Cardiac muscle cell (in vitro differentiated cells and primary cell): ENCODE results near the gene MOSMO. TPM values are rescaled to one million over a fixed set of nuclear protein-coding genes. Genes with fewer than 3 reads are reported as not detected.

Source experiments
- DNase-seq, 2 donors: peaks; one replicate each; pipeline versions ENCODE4 v3.0.0 to v3.0.0-alpha.2; 2010 to 2017; ENCODE audit warnings: low read depth in 1 of 2, low spot score in 1 of 2
- H3K27ac ChIP-seq: fragments of 200-600 bp; sonication (generic); 2 replicates; pipeline ENCODE4 v1.5.1; 2016
- H3K27me3 ChIP-seq: fragments of 200-600 bp; sonication (generic); 2 replicates; pipeline ENCODE4 v1.6.0; 2016; ENCODE audit warnings: control low read depth
- H3K36me3 ChIP-seq: fragments of 200-600 bp; sonication (generic); 2 replicates; pipeline ENCODE4 v1.5.1; 2016; ENCODE audit warnings: control low read depth
- H3K4me1 ChIP-seq: fragments of 200-600 bp; sonication (generic); 2 replicates; pipeline ENCODE4 v1.8.1; 2017; ENCODE audit warnings: low read depth, mild to moderate bottlenecking, mixed run types
- H3K4me3 ChIP-seq: fragments of 200-600 bp; sonication (generic); 2 replicates; pipeline ENCODE4 v1.5.1; 2016; ENCODE audit warnings: mild to moderate bottlenecking
- H3K9me3 ChIP-seq: fragments of 200-600 bp; sonication (generic); 2 replicates; pipeline ENCODE4 v1.5.1; 2017; ENCODE audit warnings: low read depth, mild to moderate bottlenecking, control low read depth
- polyA plus RNA-seq: library from polyadenylated mRNA; unstranded; fragments of >200 nt; fragmentation: Nextera tagmentation; extraction: Ambion mirVana; gene quantifications from 2 replicates; pipeline ENCODE4 v1.2.1, GENCODE V29; 2016
- total RNA-seq: library from RNA; depleted of rRNA; stranded (reverse); fragments of >200 nt; gene quantifications from 2 replicates; pipeline ENCODE4 v1.2.3, GENCODE V29; 2016
- TF ChIP-seq, protein P1 (sequence below): IDR thresholded peaks from 2 replicates; pipeline ENCODE4 v1.5.1; 2012; ENCODE audit warnings: low read depth, mild to moderate bottlenecking, low read length

Gene MOSMO
- total and polyA plus RNA-seq, 2 experiments from 2014 or later, result 7.0 to 14.7 TPM

DNA sequence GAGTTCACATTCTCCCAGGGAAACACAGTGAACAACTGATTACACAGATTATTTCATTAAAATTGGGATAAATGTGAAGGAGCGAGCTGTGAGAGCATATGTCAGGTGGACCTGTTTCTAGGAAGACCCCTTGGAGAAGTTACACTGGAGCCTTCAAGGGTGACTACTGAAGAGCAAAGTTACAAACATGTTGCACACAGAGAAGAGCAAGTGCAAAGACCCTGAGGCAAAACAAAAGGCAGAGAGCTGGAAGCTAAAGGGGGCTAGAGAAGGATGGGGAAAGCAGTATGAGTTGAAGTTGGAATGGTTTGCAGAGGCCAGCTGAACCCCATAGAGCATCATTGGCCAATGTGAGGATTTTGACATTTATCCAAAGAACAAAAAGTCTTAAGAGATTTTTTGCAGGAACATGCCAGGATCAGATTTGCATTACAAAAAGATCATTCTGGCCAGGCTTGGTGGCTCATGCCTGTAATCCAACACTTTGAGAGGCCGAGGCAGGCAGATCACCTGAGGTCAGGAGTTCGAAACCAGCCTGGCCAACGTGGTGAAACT lies 21.1 kb upstream of the MOSMO start:
- no peak for DNase-seq
- no peaks in the 10 kb centered on the region for H3K9me3 ChIP-seq
- H3K36me3 ChIP-seq, result peaks cover 26% of the 10 kb centered on the region
- H3K4me1 ChIP-seq, result peaks cover 10% of the 10 kb centered on the region
- H3K4me3 ChIP-seq, result no peak overlapping the region
- no peaks in the 10 kb centered on the region for H3K27me3 ChIP-seq
- TF ChIP-seq, protein P1, sequence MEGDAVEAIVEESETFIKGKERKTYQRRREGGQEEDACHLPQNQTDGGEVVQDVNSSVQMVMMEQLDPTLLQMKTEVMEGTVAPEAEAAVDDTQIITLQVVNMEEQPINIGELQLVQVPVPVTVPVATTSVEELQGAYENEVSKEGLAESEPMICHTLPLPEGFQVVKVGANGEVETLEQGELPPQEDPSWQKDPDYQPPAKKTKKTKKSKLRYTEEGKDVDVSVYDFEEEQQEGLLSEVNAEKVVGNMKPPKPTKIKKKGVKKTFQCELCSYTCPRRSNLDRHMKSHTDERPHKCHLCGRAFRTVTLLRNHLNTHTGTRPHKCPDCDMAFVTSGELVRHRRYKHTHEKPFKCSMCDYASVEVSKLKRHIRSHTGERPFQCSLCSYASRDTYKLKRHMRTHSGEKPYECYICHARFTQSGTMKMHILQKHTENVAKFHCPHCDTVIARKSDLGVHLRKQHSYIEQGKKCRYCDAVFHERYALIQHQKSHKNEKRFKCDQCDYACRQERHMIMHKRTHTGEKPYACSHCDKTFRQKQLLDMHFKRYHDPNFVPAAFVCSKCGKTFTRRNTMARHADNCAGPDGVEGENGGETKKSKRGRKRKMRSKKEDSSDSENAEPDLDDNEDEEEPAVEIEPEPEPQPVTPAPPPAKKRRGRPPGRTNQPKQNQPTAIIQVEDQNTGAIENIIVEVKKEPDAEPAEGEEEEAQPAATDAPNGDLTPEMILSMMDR, result no peak
- H3K27ac ChIP-seq, result peak overlapping the region; percentile 43

DNA sequence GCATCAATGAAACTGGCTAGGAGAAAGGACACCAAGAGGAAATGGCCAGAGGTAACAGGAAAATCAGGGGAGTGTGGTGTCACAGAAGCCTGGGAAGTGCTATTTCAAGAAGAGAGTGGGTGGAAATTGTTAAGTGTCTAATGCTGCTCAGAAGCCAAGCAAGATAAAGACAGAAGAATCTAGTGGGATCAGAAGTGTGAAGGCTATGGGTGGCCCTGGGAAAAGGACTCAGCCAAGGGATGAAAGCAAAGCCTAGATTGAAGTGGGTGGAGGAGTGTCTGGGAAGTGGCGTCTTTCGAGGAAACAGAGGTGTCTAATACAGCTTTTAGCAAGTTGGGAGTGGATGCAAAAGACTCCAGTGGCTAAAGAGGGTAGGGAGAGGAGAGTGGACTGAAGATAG lies 20.4 kb upstream of the MOSMO start:
- TF ChIP-seq, protein P1, result no peak

DNA sequence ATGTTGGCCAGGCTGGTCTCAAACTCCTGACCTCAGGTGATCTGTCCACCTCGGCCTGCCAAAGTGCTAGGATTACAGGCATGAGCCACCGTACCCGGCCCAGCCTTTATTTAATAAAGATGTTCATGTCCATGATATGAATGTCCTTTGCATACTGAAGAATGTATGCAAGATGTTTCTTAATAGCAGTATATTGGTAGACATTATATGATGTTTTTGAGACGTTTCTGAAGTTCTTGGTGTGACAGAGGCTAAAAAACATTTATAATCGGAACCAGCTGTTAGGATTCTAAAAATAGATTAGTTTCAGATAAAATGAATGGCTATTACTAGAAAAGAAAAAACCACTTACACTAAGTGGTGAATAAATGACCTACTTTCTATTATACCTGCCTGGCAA lies 18.8 kb upstream of the MOSMO start:
- TF ChIP-seq, protein P1, result no peak

More for the DNA sequence above, 20.4 kb upstream of the MOSMO start:
- no peak for DNase-seq
- peak overlapping the region; percentile 43 for H3K27ac ChIP-seq
- H3K36me3 ChIP-seq, result peaks cover 19% of the 10 kb centered on the region
- H3K27me3 ChIP-seq, result no peaks in the 10 kb centered on the region
- H3K9me3 ChIP-seq, result no peaks in the 10 kb centered on the region
- H3K4me1 ChIP-seq, result peaks cover 10% of the 10 kb centered on the region
- H3K4me3 ChIP-seq, result no peak overlapping the region

DNA sequence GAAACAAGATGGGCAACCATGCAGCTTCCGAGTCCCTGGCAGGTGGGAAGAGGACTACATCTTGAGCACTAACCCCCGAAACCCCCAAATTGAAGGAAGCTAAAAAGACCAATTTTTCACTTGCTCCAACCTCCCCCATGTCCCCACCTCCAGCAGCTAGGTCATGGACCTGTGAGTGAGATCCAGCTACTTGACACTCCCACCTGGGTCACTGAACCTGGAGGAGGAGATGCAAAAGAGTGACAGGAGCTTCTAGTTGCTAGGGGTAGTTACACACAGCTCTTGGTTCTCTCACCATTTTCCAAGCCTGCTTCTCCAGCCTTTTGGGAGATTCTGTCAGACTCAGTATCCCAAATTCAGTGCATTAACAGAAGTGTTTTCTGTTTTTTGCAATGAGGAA lies 18.2 kb upstream of the MOSMO start:
- TF ChIP-seq, protein P1, result no peak

More for the DNA sequence above, 18.8 kb upstream of the MOSMO start:
- Histone ChIP-seq H3K27me3 (no peaks in the 10 kb centered on the region), H3K36me3 (peaks cover 7% of the 10 kb centered on the region), H3K9me3 (no peaks in the 10 kb centered on the region), H3K27ac (no peak overlapping the region), H3K4me3 (no peak overlapping the region), H3K4me1 (peaks cover 10% of the 10 kb centered on the region)
- DNase-seq, result no peak

DNA sequence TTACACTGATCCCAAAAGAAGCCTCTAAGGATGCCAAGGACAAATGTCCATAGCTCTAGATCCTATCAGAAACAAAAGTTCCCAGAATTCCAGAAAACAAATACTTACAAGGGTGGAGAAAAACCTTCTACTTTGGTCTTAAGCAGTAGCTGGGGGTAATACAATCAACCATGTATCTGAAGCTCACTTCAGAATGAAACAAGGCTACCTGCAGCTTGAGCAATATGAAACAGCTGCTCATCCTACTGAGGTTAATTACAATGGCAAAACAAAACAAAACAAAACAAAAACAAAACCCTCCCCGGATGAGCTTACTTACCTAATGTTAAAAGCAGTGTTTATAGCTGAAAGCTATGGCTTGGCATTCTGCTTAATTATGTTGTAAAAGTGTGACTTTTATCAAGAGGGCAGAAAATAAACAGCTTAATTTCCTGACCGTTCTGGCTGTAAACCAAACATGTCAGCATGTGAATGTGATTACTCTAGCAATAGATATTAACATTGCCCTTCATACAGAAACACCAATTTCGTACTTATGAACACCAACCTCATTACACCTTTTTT lies 17.4 kb upstream of the MOSMO start:
- TF ChIP-seq, protein P1, result no peak
- H3K27me3 ChIP-seq, result no peaks in the 10 kb centered on the region
- H3K36me3 ChIP-seq, result no peaks in the 10 kb centered on the region
- peaks cover 10% of the 10 kb centered on the region for H3K4me1 ChIP-seq
- H3K9me3 ChIP-seq, result no peaks in the 10 kb centered on the region
- no peak for DNase-seq
- H3K4me3 ChIP-seq, result no peak overlapping the region
- no peak overlapping the region for H3K27ac ChIP-seq

More for the DNA sequence above, 18.2 kb upstream of the MOSMO start:
- Histone ChIP-seq H3K4me1 (peaks cover 10% of the 10 kb centered on the region), H3K4me3 (no peak overlapping the region), H3K9me3 (no peaks in the 10 kb centered on the region), H3K27ac (no peak overlapping the region), H3K27me3 (no peaks in the 10 kb centered on the region), H3K36me3 (peaks cover under 1% of the 10 kb centered on the region)
- no peak for DNase-seq
